HG03439 (cell line): ENCODE results near the gene HAVCR1.
"Not testable (repeated sequence)": the region's sequence is repeated elsewhere in the genome, so short reads cannot be mapped to it uniquely, and the experiment has no call there.

ENCODE experiments used
- ATAC-seq: cut with Tn5 transposase; IDR thresholded peaks from one replicate; pipeline ENCODE4 v1.9.1; 2021; ENCODE audit warnings: mild to moderate bottlenecking, moderate library complexity; ENCODE audit not compliant: unreplicated experiment

Gene HAVCR1

GRCh38 chr5:157050050-157050449 is 8.9 kb downstream of the HAVCR1 start:
- ATAC-seq, result no peak

GRCh38 chr5:157049605-157050004 is 9.3 kb downstream of the HAVCR1 start:
- ATAC-seq, result no peak

- no peak for ATAC-seq
These were observed 11.0 kb downstream of the HAVCR1 start for GRCh38 chr5:157047898-157048297.

- ATAC-seq, result not testable (repeated sequence)
These were observed 11.9 kb downstream of the HAVCR1 start for GRCh38 chr5:157047016-157047415.

GRCh38 chr5:157046041-157046440 is 12.9 kb downstream of the HAVCR1 start:
- no peak for ATAC-seq

- no peak for ATAC-seq
These were observed 13.3 kb downstream of the HAVCR1 start for GRCh38 chr5:157045601-157046000.

- no peak for ATAC-seq
These were observed 20.2 kb downstream of the HAVCR1 start for GRCh38 chr5:157038568-157039187.

GRCh38 chr5:157034106-157035072 is 24.5 kb downstream of the HAVCR1 start:
- not testable (repeated sequence) for ATAC-seq

- no peak for ATAC-seq
These were observed 25.8 kb downstream of the HAVCR1 start for GRCh38 chr5:157033071-157033583.

GRCh38 chr5:157030692-157031091 is 28.2 kb downstream of the HAVCR1 start:
- no peak for ATAC-seq

GRCh38 chr5:157029457-157029856 is 29.5 kb downstream of the HAVCR1 start:
- no peak for ATAC-seq

- peak; percentile 94 for ATAC-seq
These were observed 31.3 kb downstream of the HAVCR1 start for GRCh38 chr5:157027663-157028062.

- ATAC-seq, result no peak
These were observed 32.0 kb downstream of the HAVCR1 start for GRCh38 chr5:157026789-157027424.

GRCh38 chr5:157025093-157025698 is 33.7 kb downstream of the HAVCR1 start:
- no peak for ATAC-seq

- no peak for ATAC-seq
These were observed 34.5 kb downstream of the HAVCR1 start for GRCh38 chr5:157024208-157024959.

GRCh38 chr5:157022024-157022423 is 36.9 kb downstream of the HAVCR1 start:
- ATAC-seq, result no peak

- ATAC-seq, result no peak
These were observed 38.2 kb downstream of the HAVCR1 start for GRCh38 chr5:157020511-157021222.

GRCh38 chr5:157020002-157020401 is 38.9 kb downstream of the HAVCR1 start:
- no peak for ATAC-seq

- ATAC-seq, result not testable (repeated sequence)
These were observed 44.8 kb downstream of the HAVCR1 start for GRCh38 chr5:157014143-157014542.

GRCh38 chr5:157006262-157006661 is 52.7 kb downstream of the HAVCR1 start:
- no peak for ATAC-seq
